Choroid plexus epithelial cell (primary cell): ENCODE results near the gene DNAH8.

Source experiments
- DNase-seq: peaks from one replicate; pipeline ENCODE4 v3.0.0-alpha.2; 2010; ENCODE audit warnings: low read depth
- H3K4me3 ChIP-seq: 2 replicates; pipeline ENCODE4 v1.5.1; 2011; ENCODE audit warnings: low read depth, mild to moderate bottlenecking, control low read depth, low read length, moderate library complexity
- CTCF ChIP-seq: conservative IDR thresholded peaks from 2 replicates; pipeline ENCODE4 v1.5.1; 2011; ENCODE audit warnings: low read depth, mild to moderate bottlenecking, control low read depth, inconsistent platforms, low read length, moderate library complexity

The DNAH8 gene

GRCh38 chr6:38724343-38724742 lies 9.2 kb downstream of the DNAH8 start:
- no peak for TF ChIP-seq CTCF
- no peak for DNase-seq
- H3K4me3 ChIP-seq = no peak overlapping the region

GRCh38 chr6:38725414-38726183 lies 10.5 kb downstream of the DNAH8 start:
- DNase-seq = peak; percentile 61
- no peak for TF ChIP-seq CTCF
- H3K4me3 ChIP-seq = no peak overlapping the region

GRCh38 chr6:38728203-38728602 lies 13.1 kb downstream of the DNAH8 start:
- TF ChIP-seq CTCF = no peak
- DNase-seq = no peak
- no peak overlapping the region for H3K4me3 ChIP-seq

- TF ChIP-seq CTCF = no peak
Measured at GRCh38 chr6:38730140-38730862, 15.2 kb downstream of the DNAH8 start.

GRCh38 chr6:38736951-38737350 lies 21.8 kb downstream of the DNAH8 start:
- no peak for DNase-seq
- no peak for TF ChIP-seq CTCF
- no peak overlapping the region for H3K4me3 ChIP-seq

More at GRCh38 chr6:38730140-38730862, 15.2 kb downstream of the DNAH8 start:
- DNase-seq = no peak
- no peak overlapping the region for H3K4me3 ChIP-seq

GRCh38 chr6:38738261-38738660 lies 23.1 kb downstream of the DNAH8 start:
- no peak overlapping the region for H3K4me3 ChIP-seq
- no peak for TF ChIP-seq CTCF
- no peak for DNase-seq
